HG02678 (cell line): ENCODE results near the gene IGF1R.
A peak's percentile ranks its signal among the peaks of the same experiment; 100 is the strongest.

Source experiments
- ATAC-seq: cut with Tn5 transposase; IDR thresholded peaks from one replicate; pipeline ENCODE4 v1.9.1; 2021; ENCODE audit warnings: mild to moderate bottlenecking, moderate library complexity; ENCODE audit not compliant: unreplicated experiment

IGF1R gene

DNA sequence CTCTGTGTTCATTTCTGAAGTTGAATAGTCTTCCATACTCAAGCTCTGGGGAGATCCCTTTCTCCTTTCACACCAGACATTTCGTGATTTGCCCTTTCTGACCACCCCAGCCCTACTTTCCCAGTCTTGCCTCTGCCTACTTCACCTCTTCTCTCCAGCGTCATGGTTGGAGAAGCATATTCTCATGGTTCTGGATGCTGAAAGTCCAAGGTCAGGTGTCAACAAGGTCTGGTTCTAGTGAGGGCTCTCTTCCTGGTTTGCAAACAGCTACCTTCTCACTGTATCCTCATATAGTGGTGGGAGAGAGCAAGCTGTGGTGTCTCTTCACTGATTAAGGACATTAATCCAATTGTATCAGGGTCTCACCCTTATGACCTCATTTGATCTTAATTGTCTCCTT is 169.4 kb downstream of the IGF1R start:
- no peak for ATAC-seq

DNA sequence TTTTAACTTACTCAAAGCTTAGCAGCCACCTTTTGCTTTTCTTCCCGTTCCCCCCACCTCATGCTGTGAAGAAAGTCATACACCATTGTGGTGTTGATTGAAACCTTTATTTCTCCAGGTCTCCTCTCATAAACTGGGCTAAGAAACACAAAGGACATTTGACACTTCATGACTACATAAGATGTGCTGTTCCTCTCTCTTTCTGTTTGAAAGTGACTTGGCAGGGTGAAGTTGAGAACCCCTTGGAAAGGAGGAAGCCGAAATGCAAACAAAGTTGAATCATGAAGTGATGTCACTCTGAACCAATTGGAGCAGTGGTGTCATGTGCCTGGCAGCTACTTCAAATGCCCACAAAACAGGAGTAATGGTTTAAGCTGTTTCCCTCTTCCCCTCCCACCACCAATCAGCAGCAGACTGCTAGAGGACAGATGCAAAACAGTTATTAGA is 174.7 kb downstream of the IGF1R start:
- ATAC-seq: no peak

DNA sequence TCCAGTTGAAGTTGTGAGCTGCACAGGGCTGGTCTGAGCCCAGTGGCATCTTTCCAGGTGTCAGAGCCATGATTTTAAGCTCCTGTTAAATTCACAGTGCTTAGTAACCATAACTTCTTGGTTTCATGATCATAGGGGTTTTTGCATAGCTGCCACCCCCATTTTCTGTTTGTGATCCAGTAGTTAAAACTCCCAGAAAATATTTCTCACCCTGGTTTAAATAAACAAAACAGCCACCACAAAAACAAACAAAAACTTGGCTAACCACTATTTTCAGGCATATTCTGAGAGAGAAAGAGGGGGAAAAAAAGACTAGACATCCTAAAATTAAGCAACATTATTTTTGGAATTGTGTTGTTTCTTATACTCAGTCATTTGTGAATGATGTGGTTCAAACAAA is 175.3 kb downstream of the IGF1R start:
- ATAC-seq: no peak

DNA sequence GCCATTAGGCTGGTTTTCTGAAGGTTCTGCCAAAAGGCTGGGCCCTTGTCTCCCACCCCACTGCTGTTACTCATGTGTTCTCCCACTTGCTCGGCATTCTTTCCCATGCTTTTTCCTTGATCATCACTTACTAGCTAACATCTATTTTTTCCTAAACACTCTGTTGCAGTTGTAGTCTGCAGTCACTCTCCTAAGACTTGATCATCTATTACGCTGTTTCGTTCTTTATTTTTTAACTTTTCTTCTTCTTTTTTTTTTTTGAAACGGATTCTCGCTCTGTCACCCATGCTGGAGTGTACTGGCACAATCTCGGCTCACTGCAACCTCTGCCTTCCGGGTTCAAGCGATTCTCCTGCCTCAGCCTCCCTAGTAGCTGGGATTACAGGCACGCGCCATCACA is 176.3 kb downstream of the IGF1R start:
- no peak for ATAC-seq

DNA sequence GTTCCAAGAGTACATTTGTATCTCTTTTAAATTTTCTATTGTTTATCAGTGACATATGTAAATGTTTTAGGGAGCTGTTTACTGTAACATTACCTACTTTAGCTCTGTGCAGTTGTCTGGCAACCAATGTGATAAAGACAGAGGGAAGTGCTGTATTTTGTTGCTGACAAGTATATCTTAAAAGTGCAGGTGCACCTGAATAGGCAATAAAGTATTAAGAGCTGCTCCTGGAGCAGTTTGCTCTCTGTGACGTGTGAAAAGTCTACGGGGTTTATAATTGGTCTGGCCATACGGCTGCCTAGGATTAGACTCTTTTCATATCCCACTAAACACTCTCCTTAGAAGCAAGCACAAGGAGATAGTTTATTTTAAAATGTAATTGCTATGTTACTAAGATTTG is 178.3 kb downstream of the IGF1R start:
- no peak for ATAC-seq

DNA sequence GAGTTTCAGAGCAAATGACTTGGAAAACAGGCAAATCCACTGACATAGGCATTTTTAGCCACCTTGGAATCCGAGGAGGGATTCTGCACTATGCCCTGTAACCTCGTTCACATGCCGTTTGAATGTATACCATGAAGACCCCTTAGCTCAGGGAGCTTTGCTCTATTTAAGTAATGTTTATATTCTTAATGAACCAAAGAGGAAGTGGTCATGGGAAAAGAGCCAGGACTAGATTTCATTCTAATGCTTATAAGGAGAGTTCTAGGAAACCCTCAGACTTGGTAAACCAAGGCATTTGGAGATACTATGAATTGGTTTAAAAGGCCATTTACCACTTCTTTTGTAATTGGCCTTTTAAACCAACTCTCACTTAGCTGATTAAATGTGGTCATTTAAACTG is 178.9 kb downstream of the IGF1R start:
- ATAC-seq: no peak

DNA sequence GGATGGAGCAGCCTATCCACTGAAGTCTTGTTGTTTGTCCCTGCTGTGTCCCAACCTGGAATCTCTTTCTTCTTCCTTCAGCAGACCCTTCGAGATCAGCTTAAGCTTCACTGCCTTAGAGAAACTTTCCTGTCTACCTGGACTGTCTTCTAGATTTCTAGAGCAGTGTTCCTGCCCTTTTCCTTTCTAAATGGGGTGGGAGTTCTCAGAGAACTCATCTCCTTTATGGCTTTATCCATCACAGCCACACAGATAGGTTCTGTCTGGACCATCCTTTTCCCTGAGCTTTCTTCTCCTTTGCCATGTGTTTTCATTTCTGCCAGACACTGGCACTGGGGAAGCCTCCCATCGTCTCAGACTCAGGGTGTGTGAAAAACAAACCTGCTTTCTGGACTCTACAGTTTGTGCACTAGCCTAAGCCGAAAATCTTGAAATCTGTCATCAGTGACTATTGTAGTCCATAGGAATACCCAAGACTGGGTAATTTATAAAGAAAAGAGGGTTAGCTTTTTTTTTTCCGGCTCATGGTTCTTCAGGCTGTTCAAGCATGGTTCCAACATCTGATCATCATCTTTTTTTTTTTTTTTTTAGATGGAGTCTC is 181.8 kb downstream of the IGF1R start:
- ATAC-seq: no peak

DNA sequence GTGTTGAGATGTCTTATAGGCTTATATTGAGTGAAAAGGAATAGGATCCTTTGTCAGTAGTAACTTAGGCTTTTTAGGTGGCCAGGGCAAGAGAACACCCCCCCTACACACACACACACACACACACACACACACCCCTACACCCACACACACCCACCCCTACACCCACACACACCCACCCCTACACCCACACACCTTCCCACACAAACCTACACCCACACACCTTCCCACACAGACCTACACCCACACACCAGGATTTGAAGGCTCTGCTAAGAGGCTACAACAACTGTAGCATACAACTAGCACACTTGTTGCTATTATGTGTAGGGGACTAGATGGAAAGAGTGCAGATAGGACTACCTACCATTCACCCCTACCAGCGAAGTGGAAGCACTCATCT is 186.6 kb downstream of the IGF1R start:
- ATAC-seq: no peak

DNA sequence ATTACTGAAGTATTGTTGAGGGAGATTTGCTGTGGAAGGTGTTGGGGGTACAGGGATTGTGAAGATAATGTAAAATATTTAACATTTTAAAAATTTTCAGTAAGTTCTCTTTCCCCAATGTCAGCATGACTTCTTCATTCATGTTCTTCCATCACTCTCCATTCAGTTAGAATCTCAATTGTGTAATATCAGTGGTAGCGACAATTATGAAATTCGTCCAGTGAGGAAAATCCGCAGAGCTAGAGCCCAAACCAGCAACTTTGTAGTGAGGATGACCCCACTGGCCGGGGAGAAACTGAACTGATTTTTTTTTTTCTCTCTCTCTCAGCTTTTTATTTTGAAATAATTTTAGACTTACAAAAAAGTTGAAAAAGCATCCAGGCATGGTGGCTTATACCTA is 187.5 kb downstream of the IGF1R start:
- ATAC-seq: no peak

DNA sequence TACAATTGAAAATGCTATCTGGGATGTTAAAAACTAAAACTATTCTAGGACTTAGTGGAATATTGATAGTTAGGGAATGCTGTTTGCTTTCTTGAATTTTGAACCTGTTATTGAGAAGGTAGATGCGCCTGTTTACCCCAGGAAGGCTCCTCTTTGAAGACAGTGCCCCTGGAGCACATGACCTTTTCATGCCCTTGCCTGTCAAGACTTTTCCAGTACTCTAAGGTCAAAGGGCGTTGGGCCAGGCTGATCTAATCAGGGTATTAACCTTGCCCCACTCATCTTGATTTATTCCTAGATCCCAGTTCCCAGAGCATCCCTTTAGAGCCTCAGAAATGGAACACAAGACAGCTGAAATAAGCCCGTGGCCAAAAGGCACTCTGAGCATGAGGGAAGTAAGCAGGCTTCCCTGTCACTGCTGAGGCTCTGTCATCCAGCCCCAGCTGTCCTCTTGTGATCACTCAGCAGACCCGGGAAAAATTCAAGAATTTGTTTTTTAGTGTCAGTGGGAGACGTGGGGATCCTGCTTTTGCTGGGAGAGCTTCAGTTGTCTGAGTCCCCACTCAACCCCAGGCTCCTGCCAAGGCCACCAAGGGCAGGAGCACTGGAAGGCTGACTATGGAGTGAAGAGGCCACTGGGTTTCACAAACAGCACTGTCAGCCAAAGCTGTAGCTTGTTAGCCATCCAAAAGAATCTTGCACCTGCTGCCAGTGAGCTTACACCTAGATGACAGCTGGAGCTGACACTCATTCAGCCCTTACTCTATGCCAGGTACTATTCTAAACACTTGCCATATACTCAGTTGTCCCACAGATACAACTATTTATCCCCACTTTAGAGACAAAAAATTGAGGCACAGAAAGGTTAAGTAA is 190.3 kb downstream of the IGF1R start:
- no peak for ATAC-seq

DNA sequence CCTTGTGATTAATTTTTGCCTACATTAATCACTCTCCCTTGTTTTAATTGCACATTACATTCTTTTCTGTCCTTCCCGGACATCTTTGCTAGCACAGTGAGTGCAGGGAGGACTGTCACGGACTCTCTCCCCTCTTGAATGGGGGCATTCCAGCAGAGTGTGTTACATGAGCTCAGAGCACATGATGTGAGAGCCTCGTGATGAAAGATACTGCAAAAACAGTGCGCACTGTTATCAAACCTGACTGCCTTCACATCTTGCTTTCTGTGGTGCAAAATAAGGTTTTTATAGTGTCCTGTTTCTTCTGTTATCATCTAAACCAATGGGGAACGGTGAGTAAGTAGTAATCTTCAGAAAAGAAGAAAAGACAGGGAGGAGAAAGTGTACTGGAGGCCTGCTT is 191.7 kb downstream of the IGF1R start:
- no peak for ATAC-seq

DNA sequence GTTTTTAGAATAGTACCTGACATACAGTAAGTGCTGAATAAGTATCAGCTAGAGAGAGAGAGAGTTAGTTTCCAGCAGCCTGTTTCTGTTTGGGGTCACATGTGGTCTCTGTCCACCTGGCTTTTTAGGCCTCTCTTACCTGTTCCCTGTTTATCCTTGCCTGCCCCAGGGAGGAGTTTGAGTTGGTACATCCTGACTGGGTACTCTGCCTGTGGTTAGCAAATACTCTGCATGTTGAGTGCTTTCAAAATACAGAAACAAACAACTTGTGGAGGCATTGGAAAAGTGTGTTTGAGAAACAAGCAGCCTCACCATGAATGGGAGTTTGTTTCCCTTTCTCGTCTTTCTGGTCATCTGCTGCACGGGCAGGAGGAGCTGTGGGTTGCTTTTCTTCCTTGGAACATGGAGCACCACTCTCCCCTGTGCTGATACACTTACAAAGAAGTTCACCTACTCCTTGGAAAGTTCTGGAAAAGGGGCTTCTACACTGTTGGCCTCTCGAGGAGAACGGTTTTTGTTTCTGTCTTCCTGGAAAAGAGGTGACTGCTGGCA is 193.2 kb downstream of the IGF1R start:
- ATAC-seq: no peak

DNA sequence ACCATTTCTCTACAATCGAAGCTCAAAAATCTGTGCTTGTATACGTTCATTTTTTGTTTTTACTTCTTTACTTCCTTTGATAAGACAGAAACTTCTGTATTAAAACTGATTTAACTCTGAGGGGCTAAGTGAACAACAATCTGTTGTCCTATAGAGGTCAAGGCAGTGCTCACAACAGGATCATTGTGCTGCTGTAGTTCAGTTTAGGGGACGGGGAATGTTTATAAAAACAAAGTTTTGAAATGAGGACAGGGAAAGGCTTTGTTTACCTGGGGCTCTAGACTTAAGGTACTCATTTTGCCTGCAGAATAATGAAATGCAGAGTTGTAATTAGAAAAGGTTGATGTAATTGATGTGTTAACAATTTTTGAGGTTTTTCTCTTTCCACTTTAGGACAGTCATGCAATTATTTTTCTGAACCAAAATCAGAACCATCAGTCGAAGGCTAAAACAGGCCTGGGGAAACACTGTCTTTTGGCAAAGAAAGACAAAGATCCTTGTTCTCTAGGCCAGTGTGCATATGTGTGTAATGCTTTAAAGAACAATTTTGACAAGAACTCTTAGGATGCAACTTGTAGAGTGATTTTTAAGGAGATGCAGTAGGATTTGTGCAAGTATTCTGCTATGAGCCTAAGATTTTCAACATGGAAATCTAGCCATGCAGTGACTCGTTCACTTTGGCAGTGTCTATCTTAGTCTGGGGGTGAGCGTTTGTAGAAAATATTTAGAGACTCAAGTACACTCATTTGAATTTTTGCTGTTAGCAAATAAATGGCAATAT is 194.0 kb downstream of the IGF1R start:
- ATAC-seq: no peak

DNA sequence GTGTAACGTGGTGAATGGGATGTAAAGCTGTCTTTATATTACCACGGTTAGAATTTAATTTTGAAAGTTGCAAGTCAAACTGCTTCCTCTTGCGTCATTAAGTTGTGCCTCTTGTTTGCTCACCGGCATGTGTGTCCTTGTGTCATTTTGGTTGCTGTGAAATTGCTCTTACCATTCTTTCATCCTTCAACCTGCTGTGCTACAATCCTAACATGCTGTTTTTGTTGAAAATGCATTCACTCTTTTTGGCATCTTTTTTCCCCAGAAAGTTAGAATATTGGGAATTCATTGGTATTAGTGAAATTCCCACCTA is 194.6 kb downstream of the IGF1R start:
- no peak for ATAC-seq

DNA sequence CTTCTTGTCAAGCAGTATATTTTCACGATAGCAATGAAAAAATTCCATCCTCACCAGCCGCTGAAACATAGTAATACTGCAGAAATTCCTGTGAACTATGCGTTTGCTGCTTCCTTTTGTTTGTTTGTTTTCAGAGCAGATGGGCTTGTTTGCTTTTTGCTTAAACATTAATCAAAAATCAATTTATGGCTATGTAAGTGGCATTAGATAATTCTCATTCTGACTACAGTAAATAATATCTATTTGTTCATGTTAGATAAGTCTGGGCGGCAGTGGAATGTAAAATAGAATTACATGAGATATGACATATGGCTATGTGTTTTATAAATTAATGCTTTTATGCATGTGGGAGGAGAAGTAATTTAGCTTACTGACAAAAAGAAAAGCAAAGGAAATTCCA is 195.5 kb downstream of the IGF1R start:
- ATAC-seq: no peak

DNA sequence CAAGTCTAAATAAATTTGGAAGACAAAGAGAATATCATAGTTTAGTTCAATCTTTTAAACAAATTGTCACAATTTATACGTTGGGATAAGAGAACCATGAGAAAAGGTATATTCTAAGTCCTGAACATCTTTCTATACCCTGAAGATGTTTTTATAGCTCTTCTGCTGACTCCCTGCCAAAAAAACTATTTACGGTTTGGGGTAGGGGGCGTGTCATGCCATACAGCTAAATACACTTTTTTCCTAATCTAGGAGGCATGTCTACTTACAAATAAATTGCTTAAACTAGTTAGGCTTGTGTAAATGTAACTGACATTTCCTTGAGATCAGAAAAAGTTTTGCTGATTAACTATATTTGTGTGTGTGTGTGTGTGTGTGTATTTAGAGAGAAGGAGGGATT is 195.9 kb downstream of the IGF1R start:
- ATAC-seq: no peak

DNA sequence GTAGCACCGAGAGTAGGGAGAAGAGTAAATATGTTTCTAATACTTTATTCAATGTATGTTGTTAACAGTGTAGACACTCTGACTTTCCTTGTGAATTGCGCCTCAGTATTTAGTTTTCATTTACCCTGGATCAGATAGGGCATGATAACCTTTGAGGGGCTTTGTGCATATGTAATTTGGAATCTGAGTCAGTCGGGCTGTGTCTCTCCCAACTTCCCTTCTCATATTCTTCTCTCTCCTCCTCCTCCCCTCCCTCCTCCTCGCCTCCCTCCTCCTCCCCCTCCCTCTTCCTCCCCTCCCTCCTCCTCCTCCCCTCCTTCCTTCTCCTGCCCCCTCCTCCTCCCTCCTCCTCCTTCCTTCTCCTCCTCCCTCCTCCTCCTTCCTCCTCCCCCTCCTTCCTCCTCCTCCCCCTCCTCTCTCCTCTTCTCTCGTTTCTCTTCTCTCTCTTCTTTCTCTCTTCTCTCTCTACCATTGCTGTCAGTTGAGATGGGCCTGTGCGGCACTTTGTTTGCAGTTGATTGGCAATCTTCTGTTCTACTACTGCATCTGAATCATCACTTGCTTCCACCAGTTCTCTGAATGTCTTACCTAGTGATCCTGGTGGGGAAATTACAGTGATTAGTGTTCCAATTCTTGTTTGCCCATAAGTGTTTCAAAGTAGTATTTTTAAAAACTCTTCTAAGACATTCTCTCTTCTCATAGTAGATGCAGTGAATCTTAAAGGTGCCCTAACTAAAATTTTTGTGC is 197.0 kb downstream of the IGF1R start:
- ATAC-seq: no peak

DNA sequence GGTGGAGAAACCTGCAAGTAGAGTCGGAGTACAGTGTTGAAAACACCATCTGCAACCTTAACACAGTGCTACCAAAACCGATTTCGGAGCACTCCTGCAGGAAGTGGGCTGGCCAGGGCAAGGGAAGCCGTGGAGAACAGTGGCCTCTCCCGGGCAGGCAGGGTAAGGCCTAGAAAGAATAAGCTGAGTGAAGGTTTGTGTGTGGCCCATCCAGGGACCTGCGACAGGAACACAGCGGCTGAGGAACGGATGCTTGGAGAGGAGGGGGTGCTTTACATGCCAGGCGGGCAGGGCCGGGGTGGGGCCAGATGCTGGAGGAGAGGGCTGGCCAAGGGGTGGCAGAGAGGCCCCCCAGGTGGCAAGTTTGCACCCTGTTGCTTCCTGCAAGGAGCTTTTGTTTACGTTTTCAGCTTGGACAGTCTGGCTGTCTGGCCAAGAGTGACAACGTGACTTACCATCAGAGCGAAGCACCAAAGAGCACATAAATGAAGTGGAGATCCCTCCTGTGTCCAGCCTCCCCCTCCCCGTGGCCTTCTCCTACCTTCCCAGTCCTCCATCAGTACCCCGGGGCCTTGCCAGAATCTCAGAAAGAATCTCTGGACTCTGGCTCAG is 202.7 kb downstream of the IGF1R start:
- peak; percentile 38 for ATAC-seq

DNA sequence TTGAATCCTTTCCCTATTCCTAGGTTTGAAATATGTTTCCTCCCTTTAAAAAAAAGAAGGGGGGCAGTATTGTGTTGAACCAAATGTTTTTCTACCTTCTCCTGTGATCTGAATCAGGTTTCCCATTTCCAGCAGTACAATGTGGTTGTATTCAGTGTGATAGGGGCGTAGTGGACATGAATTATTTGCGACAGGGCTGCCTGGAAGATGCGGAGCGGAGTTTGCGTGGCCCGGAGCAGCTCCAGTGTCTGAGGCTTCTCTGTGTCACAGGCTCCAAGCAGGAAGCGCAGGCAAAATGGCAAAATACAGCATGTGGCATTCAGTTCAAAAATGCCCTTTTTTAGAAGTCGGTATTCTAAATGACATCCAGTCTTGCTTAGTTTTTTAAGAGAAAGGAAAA is 204.8 kb downstream of the IGF1R start:
- ATAC-seq: peak; percentile 38

DNA sequence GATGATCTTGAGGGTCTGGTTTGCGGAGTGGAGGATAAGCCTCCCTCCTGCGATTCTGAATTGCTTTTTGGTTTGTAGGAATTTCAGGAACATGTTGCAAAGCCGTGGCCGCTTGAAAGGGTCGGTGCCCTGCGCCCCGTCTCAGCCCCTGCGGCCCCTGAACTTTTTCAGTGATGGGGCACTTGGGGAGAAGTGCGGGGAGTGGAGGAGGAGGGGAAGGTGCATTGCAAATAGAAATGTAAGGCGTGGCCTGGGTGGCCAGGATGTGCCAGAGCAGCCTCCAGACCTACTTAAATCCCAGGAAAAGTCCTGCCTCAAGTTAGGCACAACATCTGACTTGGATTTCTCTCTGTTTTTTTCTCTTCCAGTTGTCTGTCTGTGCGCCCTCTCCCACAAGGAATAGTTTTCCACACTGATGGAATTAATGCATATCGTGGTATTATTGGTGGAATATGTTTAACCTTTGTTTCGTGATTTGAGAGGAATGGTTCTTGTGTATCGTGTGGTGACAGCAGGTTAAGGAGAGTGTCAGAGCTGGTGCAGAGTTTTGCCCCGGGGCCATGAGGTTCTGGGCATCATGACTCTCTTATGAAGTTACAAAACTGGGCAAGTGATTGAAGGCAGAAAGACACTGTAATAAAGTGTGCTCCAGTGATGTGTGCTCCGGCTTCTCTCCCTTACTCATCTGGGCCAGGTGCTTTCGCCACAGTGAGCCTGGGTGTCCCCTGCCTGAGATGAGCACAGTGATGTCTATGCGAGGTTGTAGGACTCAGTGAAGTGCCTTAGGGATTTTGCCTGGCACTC is 205.5 kb downstream of the IGF1R start:
- no peak for ATAC-seq
